Activated CD4-positive, alpha-beta T cell treated with anti-CD3 and anti-CD28 coated beads for 36 hours (primary cell): Measurements from ENCODE around the gene EIF5A. TPM values are rescaled to one million over a fixed set of nuclear protein-coding genes. Genes with fewer than 3 reads are reported as not detected.

Experiments
- ATAC-seq: fragments of 200-7000 bp; cut with Tn5 transposase; one replicate; pipeline ENCODE4 v1.10.0; 2021; ENCODE audit warnings: mild to moderate bottlenecking, moderate library complexity
- CTCF ChIA-PET: fragments of 350-600 bp; sonication (Branson Sonifier 250); formaldehyde crosslinking; loops from one replicate; lab custom pipeline; 2021; ENCODE audit warnings: antibody characterized with exemption; lab: Charles Lee
- POLR2A ChIA-PET: fragments of 350-600 bp; sonication (Branson Sonifier 250); formaldehyde crosslinking; loops from one replicate; lab custom pipeline; 2021; ENCODE audit warnings: antibody characterized with exemption, inconsistent platforms; lab: Charles Lee
- DNase-seq: peaks from one replicate; pipeline ENCODE4 v3.0.0-alpha.2; 2020
- H3K27ac Mint-ChIP-seq: one replicate; pipeline ENCODE4 v1.8.0; 2021; ENCODE audit warnings: mixed read lengths
- H3K27me3 Mint-ChIP-seq: one replicate; pipeline ENCODE4 v1.8.0; 2021; ENCODE audit warnings: mixed read lengths
- H3K36me3 Mint-ChIP-seq: one replicate; pipeline ENCODE4 v1.8.0; 2021; ENCODE audit warnings: low read depth, mixed read lengths
- H3K4me1 Mint-ChIP-seq: one replicate; pipeline ENCODE4 v1.8.0; 2021; ENCODE audit warnings: mixed read lengths
- H3K4me3 Mint-ChIP-seq: one replicate; pipeline ENCODE4 v1.8.0; 2021; ENCODE audit warnings: mild to moderate bottlenecking, moderate library complexity, mixed read lengths
- H3K9me3 Mint-ChIP-seq: one replicate; pipeline ENCODE4 v1.8.0; 2021; ENCODE audit warnings: low read depth, mixed read lengths
- intact Hi-C, 2 experiments: fragments of 100-400 bp; cut with DNase I in 1 of 2; cut with micrococcal nuclease in 1 of 2; formaldehyde crosslinking; loops; one replicate each; pipeline versions ENCODE4 v1.14.2 to v1.15.1; 2022 to 2024; cut with DNase I, micrococcal nuclease
- total RNA-seq, 2 experiments: library from RNA; stranded (reverse); gene quantifications; one replicate each; pipeline ENCODE4 v1.2.3, GENCODE V29; 2021

Gene EIF5A
- total RNA-seq, 2 experiments from 2014 or later = 780 to 934 TPM

- Mint-ChIP-seq H3K9me3 (no peaks in the 10 kb centered on the region), H3K4me1 (peaks cover 23% of the 10 kb centered on the region), H3K27me3 (peaks cover 19% of the 10 kb centered on the region), H3K36me3 (no peaks in the 10 kb centered on the region), H3K4me3 (peak overlapping the region; percentile 35), H3K27ac (no peak overlapping the region)
- ChIA-PET POLR2A (interaction anchor here (0.6 to 1.5 kb wide), 2 partner anchors 39 to 251 kb away, joined by 3 read pairs; no protein-coding TSS in a partner anchor), CTCF (interaction anchor here (0.6 to 2.3 kb wide), 29 partner anchors 9 to 393 kb away, joined by 3 to 45 read pairs (median 4); partner anchors contain the start of genes ACAP1, GPS2 and SLC2A4)
- DNase-seq (peak; percentile 83), ATAC-seq (peak; percentile 38)
- intact Hi-C loops = loop anchor here (1.0 to 10.0 kb wide), 6 partner anchors 16 to 250 kb away; partner anchors contain the start of gene CLDN7 (in 1 of the 2)
Observed at GRCh38 chr17:7296189-7296861, 11.1 kb upstream of the EIF5A start.

- intact Hi-C loops = no loop called here
- Mint-ChIP-seq H3K4me1 (peaks cover 10% of the 10 kb centered on the region), H3K36me3 (peaks cover 12% of the 10 kb centered on the region), H3K4me3 (no peak overlapping the region), H3K9me3 (no peaks in the 10 kb centered on the region), H3K27me3 (no peaks in the 10 kb centered on the region), H3K27ac (no peak overlapping the region)
- ATAC-seq = no peak
- ChIA-PET CTCF (interaction anchor here (0.6 to 1.3 kb wide), 2 partner anchors 249 to 285 kb away, joined by 3 to 4 read pairs; no protein-coding TSS in a partner anchor), POLR2A (no interaction called here)
- DNase-seq = no peak
Observed at GRCh38 chr17:7304179-7304578, 3.2 kb upstream of the EIF5A start.

- peaks cover 44% of the 10 kb centered on the region for H3K4me1 Mint-ChIP-seq
- H3K27ac Mint-ChIP-seq = peak overlapping the region; percentile 100
- intact Hi-C loops = loop anchor here (1.0 to 5.0 kb wide), 22 partner anchors 21 to 656 kb away; partner anchors contain the start of genes ELP5 (in 2 of the 2), NEURL4 (in 2 of the 2), PHF23 (in 2 of the 2) and POLR2A (in 2 of the 2)
- no peaks in the 10 kb centered on the region for H3K9me3 Mint-ChIP-seq
- H3K27me3 Mint-ChIP-seq = no peaks in the 10 kb centered on the region
- ChIA-PET CTCF (interaction anchor here (1.0 to 2.3 kb wide), 3 partner anchors 11 to 172 kb away, joined by 3 to 6 read pairs (median 4); partner anchors contain the start of gene ACAP1), POLR2A (interaction anchor here (0.6 to 1.9 kb wide), 2 partner anchors 22 to 379 kb away, joined by 3 to 9 read pairs; partner anchors contain the start of genes NEURL4 and TP53)
- peaks cover 47% of the 10 kb centered on the region for H3K36me3 Mint-ChIP-seq
- peak; percentile 72 for DNase-seq
- no peak for ATAC-seq
- H3K4me3 Mint-ChIP-seq = peak overlapping the region; percentile 96
Observed at GRCh38 chr17:7307686-7308624, 527 bp downstream of the EIF5A start.

GRCh38 chr17:7308625-7309433, 1.4 kb downstream of the EIF5A start:
- peak; percentile 87 for DNase-seq
- Mint-ChIP-seq H3K4me3 (peak overlapping the region; percentile 94), H3K27me3 (no peaks in the 10 kb centered on the region), H3K27ac (peak overlapping the region; percentile 94), H3K4me1 (peaks cover 53% of the 10 kb centered on the region), H3K9me3 (no peaks in the 10 kb centered on the region), H3K36me3 (peaks cover 51% of the 10 kb centered on the region)
- ATAC-seq = peak; percentile 52
- CTCF ChIA-PET = interaction anchor here (1.0 to 2.3 kb wide), 4 partner anchors 12 to 172 kb away, joined by 3 to 7 read pairs (median 5); partner anchors contain the start of gene ACAP1
- intact Hi-C loops = loop anchor here (1.0 to 5.0 kb wide), 7 partner anchors 57 to 657 kb away; partner anchors contain the start of genes C17orf100 (in 1 of the 2), CNTROB (in 1 of the 2), CTDNEP1 (in 1 of the 2) and ELP5 (in 1 of the 2)
- POLR2A ChIA-PET = interaction anchor here (0.6 to 1.9 kb wide), 4 partner anchors 21 to 379 kb away, joined by 3 to 9 read pairs (median 3); partner anchors contain the start of genes NEURL4 and TP53

GRCh38 chr17:7309628-7310027, 2.2 kb downstream of the EIF5A start:
- ATAC-seq (no peak), DNase-seq (no peak)
- Mint-ChIP-seq H3K9me3 (no peaks in the 10 kb centered on the region), H3K27me3 (no peaks in the 10 kb centered on the region), H3K4me1 (peaks cover 59% of the 10 kb centered on the region), H3K27ac (peak overlapping the region; percentile 94), H3K4me3 (peak overlapping the region; percentile 94), H3K36me3 (peaks cover 51% of the 10 kb centered on the region)
- POLR2A ChIA-PET = interaction anchor here (0.6 to 1.9 kb wide), 2 partner anchors 20 to 265 kb away, joined by 3 to 9 read pairs; partner anchors contain the start of gene NEURL4
- CTCF ChIA-PET = interaction anchor here (0.9 to 2.3 kb wide), 4 partner anchors 13 to 270 kb away, joined by 3 to 7 read pairs (median 4); partner anchors contain the start of gene CD68
- intact Hi-C loops = loop anchor here (2.0 to 5.0 kb wide), 5 partner anchors 57 to 657 kb away; partner anchors contain the start of genes C17orf100 (in 1 of the 2), CTDNEP1 (in 1 of the 2), ELP5 (in 1 of the 2) and MED31 (in 1 of the 2)

GRCh38 chr17:7311110-7311705, 3.8 kb downstream of the EIF5A start:
- intact Hi-C loops = no loop called here
- H3K27me3 Mint-ChIP-seq = no peaks in the 10 kb centered on the region
- ATAC-seq (no peak), DNase-seq (no peak)
- H3K4me1 Mint-ChIP-seq = peaks cover 62% of the 10 kb centered on the region
- no peaks in the 10 kb centered on the region for H3K9me3 Mint-ChIP-seq
- peak overlapping the region; percentile 94 for H3K27ac Mint-ChIP-seq
- H3K36me3 Mint-ChIP-seq = peaks cover 56% of the 10 kb centered on the region
- H3K4me3 Mint-ChIP-seq = peak overlapping the region; percentile 94
- ChIA-PET POLR2A (no interaction called here), CTCF (interaction anchor here (0.8 kb wide), 1 partner anchor 14 kb away, joined by 3 read pairs; no protein-coding TSS in a partner anchor)

- H3K36me3 Mint-ChIP-seq = peaks cover 57% of the 10 kb centered on the region
- peaks cover 61% of the 10 kb centered on the region for H3K4me1 Mint-ChIP-seq
- intact Hi-C loops = no loop called here
- DNase-seq (no peak), ATAC-seq (no peak)
- ChIA-PET POLR2A (interaction anchor here (1.0 to 2.1 kb wide), 7 partner anchors 9 to 123 kb away, joined by 3 to 11 read pairs (median 3); partner anchors contain the start of genes ACAP1, NEURL4, SLC2A4 and TMEM102), CTCF (interaction anchor here (0.7 to 1.1 kb wide), 3 partner anchors 12 to 267 kb away, joined by 4 to 5 read pairs (median 4); no protein-coding TSS in a partner anchor)
- peak overlapping the region; percentile 11 for H3K4me3 Mint-ChIP-seq
- peak overlapping the region; percentile 84 for H3K27ac Mint-ChIP-seq
- no peaks in the 10 kb centered on the region for H3K9me3 Mint-ChIP-seq
- no peaks in the 10 kb centered on the region for H3K27me3 Mint-ChIP-seq
Observed at GRCh38 chr17:7312432-7313087, 5.1 kb downstream of the EIF5A start.

GRCh38 chr17:7313088-7313889, 5.9 kb downstream of the EIF5A start:
- H3K4me3 Mint-ChIP-seq = peak overlapping the region; percentile 77
- H3K27me3 Mint-ChIP-seq = no peaks in the 10 kb centered on the region
- no peak for ATAC-seq
- no peaks in the 10 kb centered on the region for H3K9me3 Mint-ChIP-seq
- H3K36me3 Mint-ChIP-seq = peaks cover 58% of the 10 kb centered on the region
- ChIA-PET POLR2A (interaction anchor here (0.8 to 2.1 kb wide), 10 partner anchors 8 to 131 kb away, joined by 3 to 11 read pairs (median 3); partner anchors contain the start of genes ACAP1, NEURL4, SLC2A4 and TMEM102), CTCF (interaction anchor here (0.6 to 1.4 kb wide), 6 partner anchors 11 to 268 kb away, joined by 3 to 5 read pairs (median 4); partner anchors contain the start of gene TMEM95)
- H3K4me1 Mint-ChIP-seq = peaks cover 61% of the 10 kb centered on the region
- intact Hi-C loops = no loop called here
- no peak for DNase-seq
- H3K27ac Mint-ChIP-seq = peak overlapping the region; percentile 84
